PC-3 (cell line): Measurements from ENCODE around the gene AGRN.

Experiments used
- EZH2 ChIP-seq: fragments of 300-600 bp; sonication (generic); IDR thresholded peaks from one replicate; pipeline ENCODE4 v1.6.1; 2017; ENCODE audit warnings: antibody characterized with exemption, mild to moderate bottlenecking, low read length; ENCODE audit not compliant: unreplicated experiment
- TF ChIP-seq, protein P1 (sequence below): fragments of 300-600 bp; sonication (generic); conservative IDR thresholded peaks from 2 replicates; pipeline ENCODE4 v1.5.1; 2017; ENCODE audit warnings: antibody characterized with exemption, low read depth, mild to moderate bottlenecking, low read length

DNA sequence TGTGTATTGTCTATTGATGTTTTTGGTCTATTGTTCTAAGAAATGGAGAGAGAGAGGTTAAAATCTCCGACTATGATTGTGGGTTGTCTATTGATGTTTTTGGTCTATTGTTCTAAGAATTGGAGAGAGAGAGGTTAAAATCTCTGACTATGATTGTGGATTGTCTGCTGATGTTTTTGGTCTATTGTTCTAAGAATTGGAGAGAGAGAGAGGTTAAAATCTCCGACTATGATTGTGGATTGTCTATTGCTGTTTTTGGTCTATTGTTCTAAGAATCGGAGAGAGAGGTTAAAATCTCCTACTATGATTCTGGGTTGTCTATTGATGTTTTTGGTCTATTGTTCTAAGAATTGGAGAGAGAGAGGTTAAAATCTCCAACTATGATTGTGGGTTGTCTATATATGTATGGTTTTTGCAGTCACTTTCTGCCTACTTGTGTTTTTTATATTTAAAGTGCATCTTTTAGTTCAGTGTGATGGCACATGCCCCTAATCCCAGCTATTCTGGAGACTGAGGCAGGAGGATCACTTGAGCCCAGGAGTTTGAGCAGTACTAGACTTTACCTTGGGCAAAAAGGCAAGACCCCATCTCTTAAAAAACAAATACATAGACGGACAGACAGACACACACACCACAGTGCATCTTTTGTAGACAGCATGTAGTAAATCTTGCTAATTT is 79.7 kb downstream of the AGRN start:
- TF ChIP-seq, protein P1, sequence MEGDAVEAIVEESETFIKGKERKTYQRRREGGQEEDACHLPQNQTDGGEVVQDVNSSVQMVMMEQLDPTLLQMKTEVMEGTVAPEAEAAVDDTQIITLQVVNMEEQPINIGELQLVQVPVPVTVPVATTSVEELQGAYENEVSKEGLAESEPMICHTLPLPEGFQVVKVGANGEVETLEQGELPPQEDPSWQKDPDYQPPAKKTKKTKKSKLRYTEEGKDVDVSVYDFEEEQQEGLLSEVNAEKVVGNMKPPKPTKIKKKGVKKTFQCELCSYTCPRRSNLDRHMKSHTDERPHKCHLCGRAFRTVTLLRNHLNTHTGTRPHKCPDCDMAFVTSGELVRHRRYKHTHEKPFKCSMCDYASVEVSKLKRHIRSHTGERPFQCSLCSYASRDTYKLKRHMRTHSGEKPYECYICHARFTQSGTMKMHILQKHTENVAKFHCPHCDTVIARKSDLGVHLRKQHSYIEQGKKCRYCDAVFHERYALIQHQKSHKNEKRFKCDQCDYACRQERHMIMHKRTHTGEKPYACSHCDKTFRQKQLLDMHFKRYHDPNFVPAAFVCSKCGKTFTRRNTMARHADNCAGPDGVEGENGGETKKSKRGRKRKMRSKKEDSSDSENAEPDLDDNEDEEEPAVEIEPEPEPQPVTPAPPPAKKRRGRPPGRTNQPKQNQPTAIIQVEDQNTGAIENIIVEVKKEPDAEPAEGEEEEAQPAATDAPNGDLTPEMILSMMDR, result no peak
- no peak for TF ChIP-seq EZH2
